ENCODE results near the gene ZNF439. TPM values are rescaled to one million over a fixed set of nuclear protein-coding genes. Genes with fewer than 3 reads are reported as not detected.
A peak's percentile ranks its signal among the peaks of the same experiment; 100 is the strongest.
"Not testable (repeated sequence)": the region's sequence is repeated elsewhere in the genome, so short reads cannot be mapped to it uniquely, and the experiment has no call there.

Gene ZNF439
- total RNA-seq, 4 donors from 2014 or later = 0.42 to 0.68 (median 0.46) TPM; not detected in 1

GRCh38 chr19:11814029-11814699, 34.4 kb upstream of the ZNF439 start, which contains the start of gene ZNF440:
TSS of gene ZNF440 (plus strand) at chr19:11814273. CDS start at chr19:11814448, 175 bp downstream.
- H3K4me1 ChIP-seq = peaks cover 7 to 10% of the 10 kb centered on the region in 2 donors
- H3K27ac ChIP-seq = peak within 1 kb of the TSS; percentile 80 to 96 (median 88)
- DNase-seq = peak; percentile 91 to 93
- in situ Hi-C loops (cut with MboI; ENCODE audit: low sequenced_read_pairs in 4 of 4) (no loop called here), intact Hi-C loops (cut with DNase I; ENCODE audit: low total_unique reads) (loop anchor here (1.0 to 5.0 kb wide), 3 partner anchors 16 to 174 kb away; partner anchors contain the start of genes ZNF491 and ZNF69)
- H3K4me3 ChIP-seq = peak within 1 kb of the TSS; percentile 76 to 97 (median 81)
- no peaks in the 10 kb centered on the region for H3K9me3 ChIP-seq
- peaks cover 0 to 9% of the 10 kb centered on the region in 2 donors for H3K36me3 ChIP-seq
- peak; percentile 99 for ATAC-seq
- no peaks in the 10 kb centered on the region for H3K27me3 ChIP-seq
- peak in 1 of 5 experiments; percentile 15 for TF ChIP-seq CTCF (IDR thresholded peaks at IDR 0.05 in 4 of 5, conservative IDR thresholded peaks at IDR 0.05 in 1 of 5)
- TF ChIP-seq POLR2A (IDR thresholded peaks at IDR 0.05) = peak; percentile 71 to 89

GRCh38 chr19:11814700-11815035, 33.9 kb upstream of the ZNF439 start:
- H3K9me3 ChIP-seq = no peaks in the 10 kb centered on the region
- in situ Hi-C loops (cut with MboI; ENCODE audit: low sequenced_read_pairs in 4 of 4) = no loop called here
- peaks cover 0 to 8% of the 10 kb centered on the region in 2 donors for H3K36me3 ChIP-seq
- peak overlapping the region; percentile 76 to 97 (median 81) for H3K4me3 ChIP-seq
- peaks cover 7 to 10% of the 10 kb centered on the region in 2 donors for H3K4me1 ChIP-seq
- TF ChIP-seq CTCF (IDR thresholded peaks at IDR 0.05 in 4 of 5, conservative IDR thresholded peaks at IDR 0.05 in 1 of 5) (no peak), POLR2A (IDR thresholded peaks at IDR 0.05) (no peak)
- H3K27ac ChIP-seq = peak overlapping the region; percentile 80 to 96 (median 88)
- H3K27me3 ChIP-seq = no peaks in the 10 kb centered on the region
- ATAC-seq = peak; percentile 17 to 19
- no peak for DNase-seq
- intact Hi-C loops (cut with DNase I; ENCODE audit: low total_unique reads) = loop anchor here (1.0 to 5.0 kb wide), 3 partner anchors 16 to 174 kb away; partner anchors contain the start of genes ZNF491 and ZNF69

GRCh38 chr19:11821474-11822109, 26.9 kb upstream of the ZNF439 start:
- H3K27ac ChIP-seq = no peak overlapping the region
- peaks cover 0 to 23% of the 10 kb centered on the region in 2 donors for H3K36me3 ChIP-seq
- no peak for DNase-seq
- no peak for ATAC-seq
- H3K9me3 ChIP-seq = no peaks in the 10 kb centered on the region
- no peak overlapping the region for H3K4me3 ChIP-seq
- in situ Hi-C loops (cut with MboI; ENCODE audit: low sequenced_read_pairs in 4 of 4) (no loop called here), intact Hi-C loops (cut with DNase I; ENCODE audit: low total_unique reads) (no loop called here)
- H3K27me3 ChIP-seq = no peaks in the 10 kb centered on the region
- H3K4me1 ChIP-seq = peaks cover 0 to 3% of the 10 kb centered on the region in 2 donors
- TF ChIP-seq CTCF (IDR thresholded peaks at IDR 0.05 in 4 of 5, conservative IDR thresholded peaks at IDR 0.05 in 1 of 5) (no peak), POLR2A (IDR thresholded peaks at IDR 0.05) (no peak)

- H3K4me3 ChIP-seq; DNase-seq; intact Hi-C loops (cut with DNase I; ENCODE audit: low total_unique reads); H3K27ac ChIP-seq; in situ Hi-C loops (cut with MboI; ENCODE audit: low sequenced_read_pairs in 4 of 4); ATAC-seq; H3K4me1 ChIP-seq; H3K27me3 ChIP-seq: not testable (repeated sequence)
- H3K9me3 ChIP-seq = peaks cover 10 to 29% (median 10%) of the 10 kb centered on the region in 3 donors
- peaks cover 19 to 64% of the 10 kb centered on the region in 2 donors for H3K36me3 ChIP-seq
Observed at GRCh38 chr19:11828957-11829876, 19.3 kb upstream of the ZNF439 start.
